ENCODE measurements around the gene HAPLN2.

- TF ChIP-seq FOXP2 (optimal IDR thresholded peaks at IDR 0.05; ENCODE audit: control extremely low read depth, extremely low read length, insufficient read depth) (no peak), EZH2 (IDR thresholded peaks at IDR 0.05) (no peak), POLR2AphosphoS5 (IDR thresholded peaks at IDR 0.05; ENCODE audit: borderline replicate concordance, low read depth, low read length) (no peak)
These were observed 22.6 kb downstream of the HAPLN2 start, which contains the start of gene BCAN for GRCh38 chr1:156641761-156642264.

Measured in SK-N-MC (cell line).